A549 (cell line): ENCODE results near the gene RPLP1.

ENCODE experiments used
- CEBPB ChIP-seq, 2 experiments: fragments of >200 bp in 1 of 2; sonication (Bioruptor Twin) in 1 of 2; formaldehyde crosslinking in 1 of 2; IDR thresholded peaks; 2 replicates each; pipeline ENCODE4 v1.6.1; 2012 to 2016
- EP300 ChIP-seq, 2 experiments: fragments of >200 bp; sonication (Bioruptor Twin); formaldehyde crosslinking; IDR thresholded peaks; 2 replicates in 1 of 2; 3 replicates in 1 of 2; pipeline ENCODE4 v1.6.1; 2016 to 2017
- ESRRA ChIP-seq: fragments of 150-350 bp; IDR thresholded peaks from 2 replicates; pipeline ENCODE4 v1.6.1; 2014; ENCODE audit warnings: mild to moderate bottlenecking, low read length, borderline replicate concordance
- JUN ChIP-seq, 2 experiments: fragments of >200 bp; sonication (Bioruptor Twin); formaldehyde crosslinking; IDR thresholded peaks; 2 replicates in 1 of 2; 3 replicates in 1 of 2; pipeline ENCODE4 v1.6.1; 2016 to 2017
- MAFK ChIP-seq: fragments of 450-650 bp; IDR thresholded peaks from 2 replicates; pipeline ENCODE4 v1.6.1; 2014; ENCODE audit not compliant: partially characterized antibody
- POLR2A ChIP-seq: IDR thresholded peaks from 2 replicates; pipeline ENCODE4 v1.6.1; 2012; ENCODE audit warnings: mild to moderate bottlenecking, low read length
- ZNF302 ChIP-seq: fragments of 250-450 bp; sonication (Bioruptor Pico); IDR thresholded peaks from 2 replicates; pipeline ENCODE4 v1.9.0; 2021; ENCODE audit warnings: inconsistent platforms, mild to moderate bottlenecking, moderate library complexity
- TF ChIP-seq, protein P1 (sequence below): fragments of >200 bp; sonication (Bioruptor Twin); formaldehyde crosslinking; IDR thresholded peaks from 3 replicates; pipeline ENCODE4 v1.5.1; 2016
- TF ChIP-seq, protein P2 (sequence below): IDR thresholded peaks from 2 replicates; pipeline ENCODE4 v1.6.1; 2012

DNA sequence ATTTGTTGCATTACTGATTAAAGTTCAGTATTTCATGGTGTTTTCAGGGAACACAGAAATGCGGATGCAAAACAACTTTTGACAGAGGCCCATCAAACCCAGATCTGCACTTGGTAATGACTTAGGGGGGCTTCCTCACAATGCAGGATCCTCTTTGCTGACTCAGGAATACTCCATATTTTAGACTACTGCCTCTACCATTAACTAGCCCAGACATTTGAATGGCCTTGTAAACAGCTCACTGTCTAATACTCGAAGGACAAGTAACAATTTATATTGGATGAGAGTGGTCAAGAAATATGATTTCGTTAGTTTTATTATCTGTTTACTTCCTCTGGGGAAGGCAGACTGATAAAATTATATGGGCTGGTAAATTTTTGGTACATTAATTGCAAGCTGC, 47.5 kb upstream of the RPLP1 start:
- TF ChIP-seq, protein P1, sequence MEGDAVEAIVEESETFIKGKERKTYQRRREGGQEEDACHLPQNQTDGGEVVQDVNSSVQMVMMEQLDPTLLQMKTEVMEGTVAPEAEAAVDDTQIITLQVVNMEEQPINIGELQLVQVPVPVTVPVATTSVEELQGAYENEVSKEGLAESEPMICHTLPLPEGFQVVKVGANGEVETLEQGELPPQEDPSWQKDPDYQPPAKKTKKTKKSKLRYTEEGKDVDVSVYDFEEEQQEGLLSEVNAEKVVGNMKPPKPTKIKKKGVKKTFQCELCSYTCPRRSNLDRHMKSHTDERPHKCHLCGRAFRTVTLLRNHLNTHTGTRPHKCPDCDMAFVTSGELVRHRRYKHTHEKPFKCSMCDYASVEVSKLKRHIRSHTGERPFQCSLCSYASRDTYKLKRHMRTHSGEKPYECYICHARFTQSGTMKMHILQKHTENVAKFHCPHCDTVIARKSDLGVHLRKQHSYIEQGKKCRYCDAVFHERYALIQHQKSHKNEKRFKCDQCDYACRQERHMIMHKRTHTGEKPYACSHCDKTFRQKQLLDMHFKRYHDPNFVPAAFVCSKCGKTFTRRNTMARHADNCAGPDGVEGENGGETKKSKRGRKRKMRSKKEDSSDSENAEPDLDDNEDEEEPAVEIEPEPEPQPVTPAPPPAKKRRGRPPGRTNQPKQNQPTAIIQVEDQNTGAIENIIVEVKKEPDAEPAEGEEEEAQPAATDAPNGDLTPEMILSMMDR = no peak
- TF ChIP-seq ESRRA (no peak), POLR2A (no peak), JUN (IDR thresholded peaks at IDR 0.05) (no peak), ZNF302 (no peak), CEBPB (IDR thresholded peaks at IDR 0.05) (no peak), MAFK (peak; percentile 64), EP300 (IDR thresholded peaks at IDR 0.05) (no peak)
- TF ChIP-seq, protein P2, sequence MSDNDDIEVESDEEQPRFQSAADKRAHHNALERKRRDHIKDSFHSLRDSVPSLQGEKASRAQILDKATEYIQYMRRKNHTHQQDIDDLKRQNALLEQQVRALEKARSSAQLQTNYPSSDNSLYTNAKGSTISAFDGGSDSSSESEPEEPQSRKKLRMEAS = no peak
